GM19035 (cell line): ENCODE data around the gene GNE.
"Not testable (repeated sequence)": the region's sequence is repeated elsewhere in the genome, so short reads cannot be mapped to it uniquely, and the experiment has no call there.

Source experiments
- ATAC-seq: cut with Tn5 transposase; IDR thresholded peaks from one replicate; pipeline ENCODE4 v1.9.1; 2021; ENCODE audit not compliant: unreplicated experiment

GNE gene, protein sequence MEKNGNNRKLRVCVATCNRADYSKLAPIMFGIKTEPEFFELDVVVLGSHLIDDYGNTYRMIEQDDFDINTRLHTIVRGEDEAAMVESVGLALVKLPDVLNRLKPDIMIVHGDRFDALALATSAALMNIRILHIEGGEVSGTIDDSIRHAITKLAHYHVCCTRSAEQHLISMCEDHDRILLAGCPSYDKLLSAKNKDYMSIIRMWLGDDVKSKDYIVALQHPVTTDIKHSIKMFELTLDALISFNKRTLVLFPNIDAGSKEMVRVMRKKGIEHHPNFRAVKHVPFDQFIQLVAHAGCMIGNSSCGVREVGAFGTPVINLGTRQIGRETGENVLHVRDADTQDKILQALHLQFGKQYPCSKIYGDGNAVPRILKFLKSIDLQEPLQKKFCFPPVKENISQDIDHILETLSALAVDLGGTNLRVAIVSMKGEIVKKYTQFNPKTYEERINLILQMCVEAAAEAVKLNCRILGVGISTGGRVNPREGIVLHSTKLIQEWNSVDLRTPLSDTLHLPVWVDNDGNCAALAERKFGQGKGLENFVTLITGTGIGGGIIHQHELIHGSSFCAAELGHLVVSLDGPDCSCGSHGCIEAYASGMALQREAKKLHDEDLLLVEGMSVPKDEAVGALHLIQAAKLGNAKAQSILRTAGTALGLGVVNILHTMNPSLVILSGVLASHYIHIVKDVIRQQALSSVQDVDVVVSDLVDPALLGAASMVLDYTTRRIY

GRCh38 chr9:36258208-36258995 lies at the start of gene GNE:
Gene GNE, minus strand, starts transcription at chr9:36258448. Its CDS starts 9,093 bp downstream, at chr9:36249355.
- ATAC-seq: peak; percentile 89

GRCh38 chr9:36306471-36307306 lies 48.4 kb upstream of the GNE start:
- no peak for ATAC-seq

GRCh38 chr9:36304366-36304765 lies 46.1 kb upstream of the GNE start:
- not testable (repeated sequence) for ATAC-seq

GRCh38 chr9:36301227-36301626 lies 43.0 kb upstream of the GNE start:
- ATAC-seq: no peak

- no peak for ATAC-seq
Measured at GRCh38 chr9:36298566-36298965, 40.3 kb upstream of the GNE start.

DNA sequence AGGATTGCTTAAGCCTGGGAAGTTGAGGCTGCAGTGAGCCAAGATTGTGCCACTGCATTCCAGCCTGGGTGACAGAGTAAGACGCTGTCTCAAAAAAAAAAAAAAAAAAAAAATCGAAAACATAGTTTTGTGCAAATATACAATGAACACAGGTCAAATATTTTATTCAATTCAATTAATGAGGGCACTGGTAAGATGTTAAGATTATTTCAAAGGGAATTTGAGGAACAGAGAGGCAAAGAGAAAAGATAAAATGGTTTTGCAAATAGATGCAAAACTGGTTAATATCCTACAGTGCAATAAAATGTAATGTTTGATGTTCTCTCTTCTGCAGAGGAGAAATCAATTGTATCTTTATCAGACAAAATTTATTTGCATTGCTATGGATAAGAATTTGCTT lies 39.5 kb upstream of the GNE start:
- no peak for ATAC-seq

- not testable (repeated sequence) for ATAC-seq
Measured at GRCh38 chr9:36294996-36295395, 36.7 kb upstream of the GNE start.

GRCh38 chr9:36293918-36294317 lies 35.7 kb upstream of the GNE start:
- ATAC-seq: no peak

DNA sequence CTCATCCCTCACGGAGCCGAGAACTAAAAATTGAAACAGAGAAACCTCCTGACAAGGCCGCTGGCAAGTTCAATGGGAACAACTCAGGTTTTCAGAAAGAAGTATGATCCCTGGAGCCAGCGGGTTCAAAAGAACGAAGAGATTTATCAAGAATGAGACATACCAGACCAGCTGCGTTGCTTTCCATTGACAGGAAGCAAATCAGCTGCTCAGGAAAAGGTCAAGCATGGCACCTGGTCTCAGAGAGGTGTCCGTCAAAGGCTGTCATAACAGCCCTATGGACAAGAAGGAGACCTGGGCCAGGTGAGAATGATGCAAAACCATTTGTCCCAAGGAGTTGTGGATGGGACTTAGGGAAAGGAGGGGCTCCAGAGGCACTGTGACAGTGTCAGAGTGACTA lies 34.9 kb upstream of the GNE start:
- ATAC-seq: no peak

- ATAC-seq: no peak
Measured at GRCh38 chr9:36292641-36293040, 34.4 kb upstream of the GNE start.

- ATAC-seq: no peak
Measured at GRCh38 chr9:36290996-36291395, 32.7 kb upstream of the GNE start.

- no peak for ATAC-seq
Measured at GRCh38 chr9:36289836-36290435, 31.7 kb upstream of the GNE start.

DNA sequence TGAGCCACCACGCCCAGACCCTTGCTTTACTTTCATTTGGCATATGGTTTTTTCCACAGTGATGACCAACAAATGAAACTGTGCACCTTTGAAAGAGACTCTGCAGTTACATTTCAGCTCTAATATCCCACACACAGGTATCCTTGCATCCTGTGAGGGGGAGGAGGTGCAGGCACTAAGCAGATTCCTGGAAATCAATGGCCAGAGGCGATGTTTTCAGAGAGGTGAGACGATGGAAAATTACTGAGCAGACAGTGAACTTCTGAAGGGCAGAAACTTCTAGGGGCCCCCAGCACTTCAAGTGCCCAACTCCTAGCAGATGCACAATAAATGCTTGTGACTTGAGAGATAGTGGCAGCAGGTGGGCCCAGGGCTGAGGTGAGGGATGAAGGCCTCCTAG lies 29.8 kb upstream of the GNE start:
- ATAC-seq: no peak

DNA sequence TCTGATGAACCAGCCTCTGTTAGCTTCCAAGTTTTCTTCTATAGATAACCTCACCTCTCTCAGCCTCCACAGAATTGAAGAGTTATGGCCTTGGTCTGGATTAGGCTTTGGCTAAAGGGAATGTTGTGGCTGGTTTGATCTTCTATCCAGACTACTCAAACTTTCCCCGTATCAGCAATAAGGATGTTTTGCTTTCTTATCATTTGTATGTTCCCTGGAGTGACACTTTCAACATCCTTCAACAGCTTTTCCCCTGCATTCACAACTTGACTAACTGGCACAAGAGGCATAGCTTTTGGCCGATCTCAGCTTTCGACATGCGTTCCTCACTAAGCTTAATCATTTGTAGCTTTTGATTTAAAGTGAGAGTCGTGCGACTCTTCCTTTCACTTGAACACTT lies 28.1 kb upstream of the GNE start:
- no peak for ATAC-seq

DNA sequence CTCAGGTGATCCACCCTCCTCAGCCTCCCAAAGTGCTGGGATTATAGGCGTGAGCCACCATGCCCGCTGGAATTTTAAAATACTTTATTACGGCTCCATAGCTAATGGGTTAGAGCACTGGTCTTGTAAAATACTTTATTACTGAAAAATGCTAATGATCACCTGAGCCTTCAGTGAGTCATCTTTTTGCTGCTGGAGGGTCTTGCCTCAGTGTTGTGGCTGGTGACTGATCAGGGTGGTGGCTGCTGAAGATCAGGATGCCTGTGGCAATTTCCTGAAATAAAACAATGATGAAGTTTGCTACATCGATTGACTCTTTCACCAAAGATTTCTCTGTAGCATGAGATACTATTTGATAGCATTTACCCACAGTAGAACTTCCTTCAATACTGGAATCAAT lies 26.0 kb upstream of the GNE start:
- ATAC-seq: no peak

DNA sequence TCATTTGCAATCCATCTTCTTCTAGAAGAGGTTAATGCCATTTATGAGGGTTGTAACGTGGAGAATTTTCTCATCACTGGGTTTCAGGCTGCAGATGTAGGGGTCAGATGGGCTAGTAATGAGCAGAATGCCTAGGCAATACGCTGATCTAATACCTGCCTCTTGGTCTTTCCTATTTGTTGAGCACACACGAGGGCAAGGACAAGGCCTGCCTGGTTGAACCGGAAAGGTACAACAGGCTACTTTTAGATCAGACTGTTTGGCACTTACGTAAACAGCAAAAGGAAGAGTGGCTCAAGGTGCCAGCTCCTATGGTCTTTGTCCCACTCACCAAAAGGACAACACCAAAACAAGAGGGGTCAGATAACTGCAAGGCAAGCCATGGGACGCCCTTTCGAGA lies 24.0 kb upstream of the GNE start:
- no peak for ATAC-seq

DNA sequence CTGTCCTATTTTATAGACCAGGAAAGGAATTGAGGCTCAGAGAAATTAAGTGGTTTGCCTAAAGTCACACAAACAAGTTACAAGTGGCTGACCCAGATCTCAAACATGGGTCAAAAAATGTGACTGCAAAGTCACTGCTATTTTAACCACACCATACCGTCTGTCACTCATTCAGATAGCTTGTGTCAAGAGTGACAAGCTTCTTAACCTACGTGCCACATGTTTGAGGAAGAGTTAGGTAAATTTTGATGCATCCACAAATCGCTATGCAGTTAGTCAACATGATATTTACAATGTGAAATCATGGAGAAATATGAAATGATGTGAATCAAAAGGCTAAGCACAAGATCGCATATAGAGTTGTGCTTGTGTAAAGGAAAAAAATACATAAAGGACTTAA lies 22.7 kb upstream of the GNE start:
- no peak for ATAC-seq

DNA sequence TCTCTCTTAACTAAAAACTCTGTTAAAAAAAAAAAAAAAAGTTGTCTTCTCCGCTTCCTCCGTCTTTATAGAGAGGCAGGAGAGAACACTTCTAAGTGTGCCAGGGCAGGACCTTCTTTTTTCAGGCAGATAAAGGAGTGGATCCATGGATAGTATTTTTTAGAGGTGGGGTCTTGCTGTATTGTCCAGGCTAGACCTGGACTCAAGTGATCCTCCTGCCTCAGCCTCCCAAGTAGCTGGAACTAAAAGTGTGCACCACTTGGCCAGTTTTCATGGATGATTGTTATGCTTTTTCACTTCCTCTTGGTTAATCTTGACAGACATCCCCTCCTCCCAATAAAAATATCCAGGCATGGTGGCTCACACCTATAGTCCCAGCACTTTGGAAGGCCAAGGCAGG lies 20.0 kb upstream of the GNE start:
- no peak for ATAC-seq

DNA sequence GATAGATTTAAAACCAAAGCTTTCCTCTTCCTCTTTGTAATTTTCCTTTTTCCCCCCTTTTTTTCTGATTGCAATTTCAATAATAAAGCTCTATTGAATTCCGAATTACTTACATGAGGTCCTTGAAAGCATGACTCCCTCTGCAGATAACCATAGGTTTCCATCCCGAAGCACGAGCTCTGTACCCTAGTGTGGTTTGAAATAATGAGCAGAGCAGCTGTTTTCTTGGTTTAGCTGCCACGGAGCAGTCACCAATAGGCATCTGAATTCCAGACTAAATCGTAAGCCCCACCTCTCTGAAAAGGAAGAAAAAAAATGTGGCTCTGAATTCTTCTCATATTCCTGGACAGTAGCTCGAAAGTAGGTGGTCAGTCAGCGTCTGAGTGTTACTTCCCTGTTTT lies 18.5 kb upstream of the GNE start:
- ATAC-seq: no peak

- no peak for ATAC-seq
Measured at GRCh38 chr9:36276254-36276653, 18.0 kb upstream of the GNE start.
